PC-9 (cell line): Measurements from ENCODE around the gene SKIDA1.

Experiments used
- CTCF ChIP-seq: fragments of 200-600 bp; sonication (generic); conservative IDR thresholded peaks from 2 replicates; pipeline ENCODE4 v1.6.1; 2017; ENCODE audit warnings: mixed run types, antibody characterized with exemption, mild to moderate bottlenecking, moderate library complexity
- EZH2 ChIP-seq: fragments of 200-600 bp; sonication (generic); IDR thresholded peaks from 2 replicates; pipeline ENCODE4 v1.8.0; 2017; ENCODE audit warnings: antibody characterized with exemption, low read depth

GRCh38 chr10:21494191-21495001 is 31.1 kb downstream of the SKIDA1 start:
- TF ChIP-seq CTCF (no peak), EZH2 (no peak)
